ENCODE results near the gene SPAG16.

- TF ChIP-seq CTCF (conservative IDR thresholded peaks at IDR 0.05; ENCODE audit: low read length) (no peak), EZH2phosphoT487 (IDR thresholded peaks at IDR 0.05; ENCODE audit: borderline replicate concordance) (no peak)
These were observed 22.2 kb downstream of the SPAG16 start for GRCh38 chr2:213306316-213306942.
